PFSK-1 (cell line): Measurements from ENCODE around the gene NR1I2.

Experiments used
- FOXP2 ChIP-seq: optimal IDR thresholded peaks from 2 replicates; pipeline ENCODE3; 2011; ENCODE audit warnings: borderline replicate concordance, control low read depth, inconsistent platforms; ENCODE audit not compliant: insufficient read depth; ENCODE audit errors: extremely low read length, extremely low read depth
- POLR2AphosphoS5 ChIP-seq: IDR thresholded peaks from 2 replicates; pipeline ENCODE4 v1.6.1; 2012; ENCODE audit warnings: low read depth, mild to moderate bottlenecking, control low read depth, low read length, moderate library complexity
- REST ChIP-seq, 2 experiments: IDR thresholded peaks; 2 replicates each; pipeline versions ENCODE4 v1.6.1 to v1.8.0; 2011 to 2012; ENCODE audit warnings: low read depth in 2 of 2, low read length in 2 of 2, control low read depth in 1 of 2, inconsistent platforms in 1 of 2, mild to moderate bottlenecking in 1 of 2, moderate library complexity in 1 of 2; ENCODE audit not compliant: insufficient read depth in 1 of 2
- SIN3A ChIP-seq: IDR thresholded peaks from 2 replicates; pipeline ENCODE4 v1.6.1; 2012; ENCODE audit warnings: mild to moderate bottlenecking, low read length, moderate library complexity, borderline replicate concordance; ENCODE audit not compliant: insufficient read depth
- TAF1 ChIP-seq: IDR thresholded peaks from 2 replicates; pipeline ENCODE4 v1.6.1; 2012; ENCODE audit warnings: low read length, control low read depth, borderline replicate concordance; ENCODE audit not compliant: insufficient read depth

Gene NR1I2

GRCh38 chr3:119834754-119835370 lies 53.0 kb downstream of the NR1I2 start:
- no peak for TF ChIP-seq REST (IDR thresholded peaks at IDR 0.05; ENCODE audit: insufficient read depth in 1 of 2, low read depth in 2 of 2, low read length in 2 of 2)
- no peak for TF ChIP-seq POLR2AphosphoS5
- TF ChIP-seq SIN3A, result no peak
- no peak for TF ChIP-seq TAF1
- no peak for TF ChIP-seq FOXP2

GRCh38 chr3:119835556-119835955 lies 53.7 kb downstream of the NR1I2 start:
- TF ChIP-seq TAF1 (no peak), FOXP2 (no peak), POLR2AphosphoS5 (no peak)

GRCh38 chr3:119841808-119842471 lies 60.0 kb downstream of the NR1I2 start:
- TF ChIP-seq TAF1 (no peak), FOXP2 (no peak), SIN3A (no peak), POLR2AphosphoS5 (no peak), REST (IDR thresholded peaks at IDR 0.05; ENCODE audit: insufficient read depth in 1 of 2, low read depth in 2 of 2, low read length in 2 of 2) (no peak)

GRCh38 chr3:119849126-119849525 lies 67.2 kb downstream of the NR1I2 start:
- no peak for TF ChIP-seq FOXP2
- TF ChIP-seq REST (IDR thresholded peaks at IDR 0.05; ENCODE audit: insufficient read depth in 1 of 2, low read depth in 2 of 2, low read length in 2 of 2), result no peak
- TF ChIP-seq SIN3A, result no peak
- TF ChIP-seq TAF1, result no peak
- no peak for TF ChIP-seq POLR2AphosphoS5

- TF ChIP-seq FOXP2 (no peak), SIN3A (no peak), TAF1 (no peak), POLR2AphosphoS5 (no peak), REST (IDR thresholded peaks at IDR 0.05; ENCODE audit: insufficient read depth in 1 of 2, low read depth in 2 of 2, low read length in 2 of 2) (no peak)
These were observed 74.8 kb downstream of the NR1I2 start for GRCh38 chr3:119856695-119857094.
